ACHN (cell line): Measurements from ENCODE around the gene CLASP2.

Experiments used
- DNase-seq: peaks from one replicate; pipeline ENCODE4 v3.0.0-alpha.2; 2015
- in situ Hi-C: cut with HindIII; loops from 2 replicates; pipeline ENCODE4 v1.10.0; 2017; ENCODE audit warnings: low sequenced_read_pairs, low pct_ligation_motif_present, low pct_unique_long_range_greater_than_20kb

The CLASP2 gene

GRCh38 chr3:33646406-33646805, 71.6 kb downstream of the CLASP2 start:
- in situ Hi-C loops: no loop called here
- no peak for DNase-seq

DNA sequence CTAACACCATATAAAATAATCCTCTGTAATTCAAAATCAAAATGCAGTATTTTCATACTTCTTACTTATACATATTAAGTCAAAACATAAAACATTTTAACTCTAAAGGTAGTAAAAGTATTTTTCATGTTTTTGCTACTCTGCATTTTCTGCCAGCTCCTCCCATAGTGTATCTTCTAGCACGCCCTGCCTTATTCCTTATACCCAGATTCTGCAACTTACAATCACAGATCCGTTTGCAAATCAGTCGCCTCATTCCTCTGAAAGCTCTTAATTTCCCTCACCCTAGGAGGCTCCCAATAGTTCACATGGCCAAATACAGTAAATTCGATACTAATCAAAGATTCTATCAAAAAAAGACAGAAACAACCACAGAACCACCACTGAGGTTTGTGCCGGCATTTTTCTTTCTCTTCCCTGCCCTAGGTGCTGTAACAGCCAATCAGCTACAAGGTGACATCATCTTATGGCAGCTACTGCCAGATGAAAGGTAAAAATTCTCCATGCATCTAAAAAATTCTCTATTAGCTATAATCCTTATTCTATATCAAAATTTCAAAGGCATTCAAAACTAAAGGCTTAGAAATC, 72.9 kb downstream of the CLASP2 start:
- in situ Hi-C loops: no loop called here
- peak; percentile 55 for DNase-seq

DNA sequence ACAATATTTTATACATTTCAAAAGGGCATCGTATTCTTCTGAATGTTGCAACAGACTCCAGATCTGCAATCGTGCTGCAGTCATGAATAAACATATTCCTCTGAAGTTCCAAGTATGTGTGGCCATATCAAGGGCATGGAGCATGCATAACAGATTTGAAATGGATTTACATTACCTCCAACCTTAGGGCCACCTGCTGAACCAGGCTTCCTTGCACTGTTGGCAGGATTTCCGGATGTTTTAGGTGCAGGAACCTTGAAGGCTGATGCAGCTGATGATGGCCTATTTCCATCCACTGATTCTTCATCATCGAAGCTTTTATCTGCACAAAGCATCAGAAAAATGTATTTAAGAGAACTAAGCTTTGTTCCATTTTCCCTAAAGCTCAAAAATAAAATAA, 73.5 kb downstream of the CLASP2 start:
- no peak for DNase-seq
- in situ Hi-C loops: no loop called here

DNA sequence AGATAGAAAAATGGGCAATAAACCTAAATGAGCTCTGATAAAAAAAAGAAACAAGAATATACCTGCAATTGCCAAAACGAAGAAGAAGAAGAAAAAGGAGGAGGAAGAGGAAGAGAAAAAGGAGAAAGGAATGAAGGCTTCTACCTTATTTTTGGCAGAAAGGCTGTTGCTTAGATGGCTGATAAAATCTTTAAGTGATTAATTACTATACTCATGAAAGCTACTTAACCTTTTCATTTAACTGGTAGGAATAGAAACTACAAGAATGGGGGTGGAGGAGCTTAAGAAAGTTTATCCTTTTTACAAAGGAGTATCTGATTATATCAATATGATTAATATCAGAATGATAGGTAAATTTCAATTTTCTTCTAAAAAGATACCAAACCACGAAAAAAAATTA, 75.2 kb downstream of the CLASP2 start:
- in situ Hi-C loops: no loop called here
- no peak for DNase-seq

DNA sequence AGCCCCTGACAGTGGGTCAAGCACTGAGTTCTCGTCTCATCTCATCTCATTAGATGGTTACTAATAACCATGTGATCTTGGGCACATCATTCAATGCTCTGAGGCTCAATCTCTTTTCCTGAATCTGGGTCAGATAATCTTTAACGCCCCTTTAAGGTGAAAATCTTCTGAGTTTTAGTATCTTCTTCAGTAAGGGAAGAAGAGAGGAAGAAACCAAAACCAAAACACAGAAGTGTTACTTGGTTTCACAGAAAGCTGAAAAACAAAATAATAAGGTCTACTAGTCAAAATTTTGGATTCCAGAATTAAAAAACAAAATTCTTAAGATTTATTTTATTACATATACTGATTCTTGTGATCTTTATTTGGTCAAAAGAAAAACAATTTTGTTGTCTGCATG, 78.2 kb downstream of the CLASP2 start:
- in situ Hi-C loops: no loop called here
- DNase-seq: no peak

- no peak for DNase-seq
- in situ Hi-C loops: no loop called here
These were observed 80.6 kb downstream of the CLASP2 start for GRCh38 chr3:33637482-33637881.

DNA sequence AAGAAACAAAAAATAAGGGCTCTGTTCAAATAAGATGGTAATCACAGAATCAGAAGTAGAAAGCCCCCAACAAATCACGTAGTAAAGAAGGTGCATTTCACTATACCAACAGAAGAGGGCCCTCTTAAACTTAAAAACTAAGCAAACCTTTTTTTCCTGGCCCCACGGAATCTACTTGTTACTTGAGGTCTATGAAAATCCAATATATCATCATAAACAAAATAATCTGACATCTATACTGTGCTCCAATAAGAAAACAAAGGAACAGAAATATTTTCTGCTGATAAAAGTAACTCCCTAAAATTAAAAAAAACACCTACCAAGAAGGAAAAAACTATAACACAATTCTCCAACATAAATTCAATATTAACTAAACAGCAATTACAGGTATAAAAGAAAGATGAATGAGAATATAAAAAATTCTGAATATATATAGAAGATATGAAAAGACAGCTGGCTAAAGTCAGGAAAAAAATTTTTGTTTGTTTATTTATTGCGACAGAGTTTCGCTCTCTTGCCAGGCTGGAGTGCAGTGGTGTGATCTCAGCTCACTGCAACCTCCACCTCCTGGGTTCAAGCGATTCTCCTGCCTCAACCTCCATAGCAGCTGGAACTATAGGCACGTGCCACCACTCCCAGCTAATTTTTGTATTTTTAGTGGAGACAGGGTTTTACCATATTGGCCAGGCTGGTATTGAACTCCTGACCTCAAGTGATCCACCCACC, 81.8 kb downstream of the CLASP2 start:
- in situ Hi-C loops: no loop called here
- DNase-seq: peak; percentile 56

- DNase-seq: no peak
- in situ Hi-C loops: no loop called here
These were observed 83.8 kb downstream of the CLASP2 start for GRCh38 chr3:33634262-33634661.

DNA sequence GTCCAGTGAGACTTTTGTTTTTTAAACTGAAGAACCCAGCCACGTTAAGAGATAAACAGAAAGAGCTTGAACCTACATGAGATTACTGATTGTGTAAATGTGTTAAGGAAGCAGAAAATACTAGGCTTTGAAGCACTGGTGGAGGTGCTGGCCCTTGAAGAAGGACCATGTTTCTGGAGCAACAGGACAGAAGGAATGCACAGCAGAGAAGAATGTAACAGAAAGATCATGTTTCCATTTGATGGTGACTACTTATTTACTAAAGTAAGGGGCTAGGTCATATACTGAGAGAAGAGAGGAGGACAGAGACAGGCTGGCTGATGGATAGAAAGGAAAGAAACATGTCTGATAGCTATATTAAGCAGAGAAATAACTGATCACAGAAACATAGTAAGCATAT, 88.8 kb downstream of the CLASP2 start:
- in situ Hi-C loops: no loop called here

GRCh38 chr3:33624756-33625155, 93.3 kb downstream of the CLASP2 start:
- in situ Hi-C loops: no loop called here
- no peak for DNase-seq

More for the DNA sequence above, 88.8 kb downstream of the CLASP2 start:
- DNase-seq: no peak

- in situ Hi-C loops: no loop called here
- no peak for DNase-seq
These were observed 105.0 kb downstream of the CLASP2 start for GRCh38 chr3:33613041-33613440.

DNA sequence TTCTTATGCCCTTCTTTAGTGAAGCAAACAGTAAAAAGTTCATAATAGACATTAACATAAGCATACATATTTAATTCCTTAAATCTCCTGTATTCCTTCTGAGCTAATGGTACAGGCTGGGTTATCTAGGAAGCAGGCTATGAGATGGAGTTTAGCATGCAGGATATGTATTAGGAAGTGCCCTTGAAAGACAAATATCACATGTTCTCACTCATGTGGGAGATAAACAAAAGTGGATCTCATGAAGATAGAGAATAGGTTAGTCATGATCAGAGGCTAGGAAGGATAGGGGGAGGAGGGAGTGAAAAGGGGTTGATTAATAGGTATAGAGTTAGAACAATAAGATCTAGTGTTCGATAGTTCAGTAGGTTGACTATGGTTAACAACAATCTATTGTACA, 105.4 kb downstream of the CLASP2 start:
- in situ Hi-C loops: no loop called here
- DNase-seq: no peak

- in situ Hi-C loops: no loop called here
These were observed 115.2 kb downstream of the CLASP2 start for GRCh38 chr3:33602829-33603228.

GRCh38 chr3:33597257-33597689, 120.8 kb downstream of the CLASP2 start:
- in situ Hi-C loops: no loop called here

More at GRCh38 chr3:33602829-33603228, 115.2 kb downstream of the CLASP2 start:
- no peak for DNase-seq

DNA sequence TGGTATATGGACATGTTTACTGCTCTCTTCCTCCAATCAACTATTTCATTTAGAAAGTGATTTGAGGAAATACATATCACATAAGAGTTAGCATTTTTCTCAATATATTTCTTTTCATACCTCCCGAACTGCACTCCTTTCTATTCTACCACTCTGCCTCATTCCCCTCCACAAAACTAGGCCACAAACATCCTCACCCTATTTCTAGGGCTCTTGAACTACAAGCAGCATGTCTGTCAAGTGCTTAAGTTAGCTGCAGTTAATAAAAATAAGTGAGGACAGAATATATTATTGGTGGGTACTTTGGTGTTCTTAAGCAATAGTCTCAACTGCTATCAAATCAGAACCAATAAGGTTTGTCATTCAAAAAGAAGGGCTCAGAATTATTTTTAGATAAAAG, 125.1 kb downstream of the CLASP2 start:
- no peak for DNase-seq
- in situ Hi-C loops: no loop called here

More at GRCh38 chr3:33597257-33597689, 120.8 kb downstream of the CLASP2 start:
- DNase-seq: no peak

- no peak for DNase-seq
- in situ Hi-C loops: no loop called here
These were observed 127.5 kb downstream of the CLASP2 start for GRCh38 chr3:33590541-33590940.

DNA sequence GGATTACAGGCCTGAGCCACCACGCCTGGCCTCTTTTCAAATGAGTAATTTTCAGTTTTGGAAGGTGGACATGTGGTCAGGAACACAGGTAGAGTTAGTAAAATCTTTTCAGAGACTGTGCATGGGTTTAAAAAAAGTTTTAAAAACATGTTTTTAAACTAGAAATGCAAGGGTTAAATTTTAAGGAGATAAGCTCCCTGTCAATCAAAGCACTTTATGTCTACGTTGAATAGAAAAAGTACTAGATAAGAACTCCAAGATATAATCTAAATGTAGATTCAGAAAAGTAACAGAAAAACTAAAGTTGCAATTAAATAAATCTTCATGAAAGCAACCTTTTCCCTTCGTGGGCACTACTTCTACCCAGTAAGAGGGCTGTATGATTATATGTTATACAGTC, 131.7 kb downstream of the CLASP2 start:
- DNase-seq: no peak
- in situ Hi-C loops: no loop called here

DNA sequence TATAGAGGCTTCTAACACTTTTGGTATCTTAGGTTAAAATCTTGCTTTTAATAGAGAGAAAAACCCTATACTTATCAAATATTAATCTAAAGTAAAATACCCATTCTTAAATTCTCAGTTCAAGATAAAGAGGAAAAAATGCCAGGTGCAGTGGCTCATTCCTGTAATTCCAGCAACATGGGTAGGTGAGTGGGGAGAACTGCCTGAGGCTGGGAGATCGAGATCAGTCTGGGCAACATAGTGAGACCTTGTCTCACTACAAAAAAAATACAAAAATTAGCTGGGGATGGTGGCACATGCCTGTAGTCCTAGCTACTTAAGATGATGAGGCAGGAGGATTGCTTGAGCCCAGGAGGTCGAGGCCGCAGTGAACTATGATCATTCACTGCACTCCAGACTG, 135.8 kb downstream of the CLASP2 start:
- no peak for DNase-seq
- in situ Hi-C loops: no loop called here

- in situ Hi-C loops: no loop called here
- no peak for DNase-seq
These were observed 136.4 kb downstream of the CLASP2 start for GRCh38 chr3:33581666-33582065.

- DNase-seq: no peak
- in situ Hi-C loops: no loop called here
These were observed 138.2 kb downstream of the CLASP2 start for GRCh38 chr3:33579840-33580239.
